ENCODE measurements around the gene SEC14L2.

Gene SEC14L2

DNA sequence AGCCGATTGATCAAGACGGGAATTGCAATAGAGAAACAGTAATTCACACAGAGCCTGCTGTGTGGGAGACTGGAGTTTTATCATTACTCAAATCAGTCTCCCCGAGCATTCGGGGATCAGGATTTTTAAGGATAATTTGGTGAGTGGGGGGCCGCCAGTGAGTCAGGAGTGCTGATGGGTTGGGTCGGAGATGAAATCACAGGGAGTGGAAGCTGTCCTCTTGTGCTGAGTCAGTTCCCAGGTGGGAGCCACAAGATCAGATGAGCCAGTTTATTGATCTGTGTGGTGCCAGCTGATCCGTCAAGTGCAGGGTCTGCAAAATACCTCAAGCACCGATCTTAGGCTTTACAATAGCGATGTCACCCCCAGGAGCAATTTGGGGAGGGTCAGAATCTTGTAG is 44.3 kb downstream of the SEC14L2 start (continued):
- TF ChIP-seq, protein P1, sequence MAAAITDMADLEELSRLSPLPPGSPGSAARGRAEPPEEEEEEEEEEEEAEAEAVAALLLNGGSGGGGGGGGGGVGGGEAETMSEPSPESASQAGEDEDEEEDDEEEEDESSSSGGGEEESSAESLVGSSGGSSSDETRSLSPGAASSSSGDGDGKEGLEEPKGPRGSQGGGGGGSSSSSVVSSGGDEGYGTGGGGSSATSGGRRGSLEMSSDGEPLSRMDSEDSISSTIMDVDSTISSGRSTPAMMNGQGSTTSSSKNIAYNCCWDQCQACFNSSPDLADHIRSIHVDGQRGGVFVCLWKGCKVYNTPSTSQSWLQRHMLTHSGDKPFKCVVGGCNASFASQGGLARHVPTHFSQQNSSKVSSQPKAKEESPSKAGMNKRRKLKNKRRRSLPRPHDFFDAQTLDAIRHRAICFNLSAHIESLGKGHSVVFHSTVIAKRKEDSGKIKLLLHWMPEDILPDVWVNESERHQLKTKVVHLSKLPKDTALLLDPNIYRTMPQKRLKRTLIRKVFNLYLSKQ (tag by site-specific recombination; IDR thresholded peaks at IDR 0.05; ENCODE audit: borderline replicate concordance) = no peak
- TF ChIP-seq HOXD13 (CRISPR knock-in tag; IDR thresholded peaks at IDR 0.05; ENCODE audit: borderline replicate concordance) = no peak
- no peak for TF ChIP-seq ZNF426 (tag by site-specific recombination; IDR thresholded peaks at IDR 0.05)
- no peak for TF ChIP-seq ZBTB48 (tag by site-specific recombination; IDR thresholded peaks at IDR 0.05)
- TF ChIP-seq ZNF2 (tag by site-specific recombination; IDR thresholded peaks at IDR 0.05) = no peak
- no peak for TF ChIP-seq ZNF274 (IDR thresholded peaks at IDR 0.05; ENCODE audit: low read length)
- TF ChIP-seq ZNF274 (tag by site-specific recombination; IDR thresholded peaks at IDR 0.05; ENCODE audit: borderline replicate concordance) = no peak
- TF ChIP-seq, protein P2, sequence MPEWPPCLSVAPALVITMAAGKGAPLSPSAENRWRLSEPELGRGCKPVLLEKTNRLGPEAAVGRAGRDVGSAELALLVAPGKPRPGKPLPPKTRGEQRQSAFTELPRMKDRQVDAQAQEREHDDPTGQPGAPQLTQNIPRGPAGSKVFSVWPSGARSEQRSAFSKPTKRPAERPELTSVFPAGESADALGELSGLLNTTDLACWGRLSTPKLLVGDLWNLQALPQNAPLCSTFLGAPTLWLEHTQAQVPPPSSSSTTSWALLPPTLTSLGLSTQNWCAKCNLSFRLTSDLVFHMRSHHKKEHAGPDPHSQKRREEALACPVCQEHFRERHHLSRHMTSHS (tag by site-specific recombination; IDR thresholded peaks at IDR 0.05) = no peak
- no peak for TF ChIP-seq ZBTB21 (tag by site-specific recombination; IDR thresholded peaks at IDR 0.05)

DNA sequence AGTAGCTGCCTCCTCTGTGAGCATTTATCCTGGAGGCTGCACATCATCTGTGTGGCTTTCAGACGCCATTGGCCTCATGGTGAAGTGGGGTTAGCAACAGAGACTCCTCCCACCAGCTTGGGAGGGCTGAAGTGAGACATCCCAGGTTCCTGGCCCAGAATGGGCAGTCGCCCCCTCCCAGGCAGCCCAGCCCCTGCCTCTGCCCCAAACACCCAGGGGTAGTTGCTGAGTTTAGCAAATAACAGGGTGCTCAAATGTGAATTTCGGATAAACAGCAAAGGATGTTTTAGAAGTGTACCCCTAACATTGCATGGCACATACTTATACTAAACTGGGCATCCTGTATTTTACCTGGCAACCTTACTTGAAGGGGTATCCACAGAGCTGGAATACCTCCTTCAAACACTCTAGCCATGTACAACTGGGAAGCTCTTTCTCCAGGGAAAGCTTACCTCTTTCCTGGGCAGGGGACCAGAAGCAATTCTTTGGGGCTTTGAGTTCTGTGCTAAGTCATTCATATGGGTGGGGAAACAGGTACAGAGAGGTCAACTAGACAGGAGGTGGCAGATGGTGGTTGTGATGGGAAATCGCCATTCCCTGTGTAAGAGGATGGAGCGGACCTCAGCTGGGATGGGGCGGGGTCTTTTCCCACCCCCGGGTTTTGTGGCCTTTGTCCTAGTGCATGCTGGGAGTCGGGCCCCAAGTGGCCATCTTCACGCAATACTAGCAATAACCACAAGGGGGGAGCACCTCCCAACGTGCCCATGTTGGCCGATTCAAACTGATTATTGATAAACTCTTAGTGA is 48.0 kb downstream of the SEC14L2 start:
- Histone ChIP-seq H3K4me1 (ENCODE audit: control insufficient read depth, insufficient read depth, low read length) (no peaks in the 10 kb centered on the region), H3K9me3 (ENCODE audit: control insufficient read depth, insufficient read depth, low read depth, low read length) (no peaks in the 10 kb centered on the region), H3K4me3 (ENCODE audit: low read depth, low read length) (peak overlapping the region; percentile 10), H3K27ac (ENCODE audit: extremely low read depth, low read depth, low read length) (no peak overlapping the region), H3K36me3 (ENCODE audit: control insufficient read depth in 2 of 2, insufficient read depth in 1 of 2, low read length in 2 of 2) (no peaks in the 10 kb centered on the region)
- CTCF ChIA-PET = interaction anchor here (0.6 to 6.3 kb wide), 27 partner anchors 8 to 313 kb away, joined by 3 to 59 read pairs (median 6); partner anchors contain the start of genes MTFP1 and SEC14L3
- POLR2A ChIA-PET = interaction anchor here (0.5 to 2.5 kb wide), 4 partner anchors 15 to 114 kb away, joined by 3 to 17 read pairs (median 5); partner anchors contain the start of gene MTFP1
- TF ChIP-seq ZNF571 (tag by site-specific recombination; IDR thresholded peaks at IDR 0.05) (no peak), TRIM28 (IDR thresholded peaks at IDR 0.05; ENCODE audit: borderline replicate concordance, low read length) (0 out of 2 replicates have a peak, but pooled peaks have one; percentile 11), EGR2 (tag by site-specific recombination; IDR thresholded peaks at IDR 0.05; ENCODE audit: low read depth) (0 out of 2 replicates have a peak, but pooled peaks have one; percentile 44), ZNF76 (tag by site-specific recombination; IDR thresholded peaks at IDR 0.05; ENCODE audit: borderline replicate concordance, low read depth) (peak; percentile 80), ZNF302 (tag by site-specific recombination; IDR thresholded peaks at IDR 0.05; ENCODE audit: low read depth) (no peak), ZBTB7A (tag by site-specific recombination; IDR thresholded peaks at IDR 0.05; ENCODE audit: low read depth) (no peak), ZFHX2 (tag by site-specific recombination; conservative IDR thresholded peaks at IDR 0.05) (peak; percentile 57), ZXDB (tag by site-specific recombination; IDR thresholded peaks at IDR 0.05) (peak; percentile 42; the same call in 1 of the 2 replicates)
- TF ChIP-seq, protein P3, sequence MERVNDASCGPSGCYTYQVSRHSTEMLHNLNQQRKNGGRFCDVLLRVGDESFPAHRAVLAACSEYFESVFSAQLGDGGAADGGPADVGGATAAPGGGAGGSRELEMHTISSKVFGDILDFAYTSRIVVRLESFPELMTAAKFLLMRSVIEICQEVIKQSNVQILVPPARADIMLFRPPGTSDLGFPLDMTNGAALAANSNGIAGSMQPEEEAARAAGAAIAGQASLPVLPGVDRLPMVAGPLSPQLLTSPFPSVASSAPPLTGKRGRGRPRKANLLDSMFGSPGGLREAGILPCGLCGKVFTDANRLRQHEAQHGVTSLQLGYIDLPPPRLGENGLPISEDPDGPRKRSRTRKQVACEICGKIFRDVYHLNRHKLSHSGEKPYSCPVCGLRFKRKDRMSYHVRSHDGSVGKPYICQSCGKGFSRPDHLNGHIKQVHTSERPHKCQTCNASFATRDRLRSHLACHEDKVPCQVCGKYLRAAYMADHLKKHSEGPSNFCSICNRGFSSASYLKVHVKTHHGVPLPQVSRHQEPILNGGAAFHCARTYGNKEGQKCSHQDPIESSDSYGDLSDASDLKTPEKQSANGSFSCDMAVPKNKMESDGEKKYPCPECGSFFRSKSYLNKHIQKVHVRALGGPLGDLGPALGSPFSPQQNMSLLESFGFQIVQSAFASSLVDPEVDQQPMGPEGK (tag by site-specific recombination; IDR thresholded peaks at IDR 0.05) = peak; percentile 76
- TF ChIP-seq, protein P4, sequence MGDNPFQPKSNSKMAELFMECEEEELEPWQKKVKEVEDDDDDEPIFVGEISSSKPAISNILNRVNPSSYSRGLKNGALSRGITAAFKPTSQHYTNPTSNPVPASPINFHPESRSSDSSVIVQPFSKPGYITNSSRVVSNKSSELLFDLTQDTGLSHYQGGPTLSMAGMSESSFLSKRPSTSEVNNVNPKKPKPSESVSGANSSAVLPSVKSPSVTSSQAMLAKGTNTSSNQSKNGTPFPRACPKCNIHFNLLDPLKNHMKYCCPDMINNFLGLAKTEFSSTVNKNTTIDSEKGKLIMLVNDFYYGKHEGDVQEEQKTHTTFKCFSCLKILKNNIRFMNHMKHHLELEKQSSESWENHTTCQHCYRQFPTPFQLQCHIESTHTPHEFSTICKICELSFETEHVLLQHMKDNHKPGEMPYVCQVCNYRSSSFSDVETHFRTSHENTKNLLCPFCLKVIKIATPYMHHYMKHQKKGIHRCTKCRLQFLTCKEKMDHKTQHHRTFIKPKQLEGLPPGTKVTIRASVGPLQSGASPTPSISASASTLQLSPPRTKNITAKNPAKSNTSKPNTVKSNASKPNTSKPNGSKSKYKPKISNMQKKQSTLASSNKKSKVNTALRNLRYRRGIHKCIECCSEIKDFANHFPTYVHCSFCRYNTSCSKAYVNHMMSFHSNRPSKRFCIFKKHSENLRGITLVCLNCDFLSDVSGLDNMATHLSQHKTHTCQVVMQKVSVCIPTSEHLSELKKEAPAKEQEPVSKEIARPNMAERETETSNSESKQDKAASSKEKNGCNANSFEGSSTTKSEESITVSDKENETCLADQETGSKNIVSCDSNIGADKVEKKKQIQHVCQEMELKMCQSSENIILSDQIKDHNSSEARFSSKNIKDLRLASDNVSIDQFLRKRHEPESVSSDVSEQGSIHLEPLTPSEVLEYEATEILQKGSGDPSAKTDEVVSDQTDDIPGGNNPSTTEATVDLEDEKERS (tag by site-specific recombination; IDR thresholded peaks at IDR 0.05) = no peak
- TF ChIP-seq, protein P5, sequence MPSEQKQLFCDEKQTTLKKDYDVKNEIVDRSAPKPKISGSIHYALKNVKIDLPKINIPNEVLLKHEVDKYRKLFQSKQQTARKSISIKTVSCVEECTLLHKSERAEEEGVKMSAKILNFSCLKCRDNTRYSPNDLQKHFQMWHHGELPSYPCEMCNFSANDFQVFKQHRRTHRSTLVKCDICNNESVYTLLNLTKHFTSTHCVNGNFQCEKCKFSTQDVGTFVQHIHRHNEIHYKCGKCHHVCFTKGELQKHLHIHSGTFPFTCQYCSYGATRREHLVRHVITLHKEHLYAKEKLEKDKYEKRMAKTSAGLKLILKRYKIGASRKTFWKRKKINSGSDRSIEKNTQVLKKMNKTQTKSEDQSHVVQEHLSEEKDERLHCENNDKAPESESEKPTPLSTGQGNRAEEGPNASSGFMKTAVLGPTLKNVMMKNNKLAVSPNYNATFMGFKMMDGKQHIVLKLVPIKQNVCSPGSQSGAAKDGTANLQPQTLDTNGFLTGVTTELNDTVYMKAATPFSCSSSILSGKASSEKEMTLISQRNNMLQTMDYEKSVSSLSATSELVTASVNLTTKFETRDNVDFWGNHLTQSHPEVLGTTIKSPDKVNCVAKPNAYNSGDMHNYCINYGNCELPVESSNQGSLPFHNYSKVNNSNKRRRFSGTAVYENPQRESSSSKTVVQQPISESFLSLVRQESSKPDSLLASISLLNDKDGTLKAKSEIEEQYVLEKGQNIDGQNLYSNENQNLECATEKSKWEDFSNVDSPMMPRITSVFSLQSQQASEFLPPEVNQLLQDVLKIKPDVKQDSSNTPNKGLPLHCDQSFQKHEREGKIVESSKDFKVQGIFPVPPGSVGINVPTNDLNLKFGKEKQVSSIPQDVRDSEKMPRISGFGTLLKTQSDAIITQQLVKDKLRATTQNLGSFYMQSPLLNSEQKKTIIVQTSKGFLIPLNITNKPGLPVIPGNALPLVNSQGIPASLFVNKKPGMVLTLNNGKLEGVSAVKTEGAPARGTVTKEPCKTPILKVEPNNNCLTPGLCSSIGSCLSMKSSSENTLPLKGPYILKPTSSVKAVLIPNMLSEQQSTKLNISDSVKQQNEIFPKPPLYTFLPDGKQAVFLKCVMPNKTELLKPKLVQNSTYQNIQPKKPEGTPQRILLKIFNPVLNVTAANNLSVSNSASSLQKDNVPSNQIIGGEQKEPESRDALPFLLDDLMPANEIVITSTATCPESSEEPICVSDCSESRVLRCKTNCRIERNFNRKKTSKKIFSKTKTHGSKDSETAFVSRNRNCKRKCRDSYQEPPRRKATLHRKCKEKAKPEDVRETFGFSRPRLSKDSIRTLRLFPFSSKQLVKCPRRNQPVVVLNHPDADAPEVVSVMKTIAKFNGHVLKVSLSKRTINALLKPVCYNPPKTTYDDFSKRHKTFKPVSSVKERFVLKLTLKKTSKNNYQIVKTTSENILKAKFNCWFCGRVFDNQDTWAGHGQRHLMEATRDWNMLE (tag by site-specific recombination; conservative IDR thresholded peaks at IDR 0.05; ENCODE audit: low read depth) = peak; percentile 43
- TF ChIP-seq, protein P6, sequence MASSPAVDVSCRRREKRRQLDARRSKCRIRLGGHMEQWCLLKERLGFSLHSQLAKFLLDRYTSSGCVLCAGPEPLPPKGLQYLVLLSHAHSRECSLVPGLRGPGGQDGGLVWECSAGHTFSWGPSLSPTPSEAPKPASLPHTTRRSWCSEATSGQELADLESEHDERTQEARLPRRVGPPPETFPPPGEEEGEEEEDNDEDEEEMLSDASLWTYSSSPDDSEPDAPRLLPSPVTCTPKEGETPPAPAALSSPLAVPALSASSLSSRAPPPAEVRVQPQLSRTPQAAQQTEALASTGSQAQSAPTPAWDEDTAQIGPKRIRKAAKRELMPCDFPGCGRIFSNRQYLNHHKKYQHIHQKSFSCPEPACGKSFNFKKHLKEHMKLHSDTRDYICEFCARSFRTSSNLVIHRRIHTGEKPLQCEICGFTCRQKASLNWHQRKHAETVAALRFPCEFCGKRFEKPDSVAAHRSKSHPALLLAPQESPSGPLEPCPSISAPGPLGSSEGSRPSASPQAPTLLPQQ (tag by site-specific recombination; IDR thresholded peaks at IDR 0.05) = 0 out of 2 replicates have a peak, but pooled peaks have one; percentile 14

All from HEK293 (cell line).